Occipital lobe (tissue), 3 donors: ENCODE results near the gene RALGAPA1. TPM values are rescaled to one million over a fixed set of nuclear protein-coding genes. Genes with fewer than 3 reads are reported as not detected.

Experiments used
- DNase-seq: peaks from one replicate; lab custom pipeline; 2025; lab: John Stamatoyannopoulos, UW
- small RNA-seq: library from RNA; depleted of rRNA; stranded (forward); fragments of <200 nt; gene quantifications from one replicate; pipeline ENCODE3, GENCODE V24; 2014
- total RNA-seq: library from RNA; depleted of rRNA; stranded (reverse); fragments of >200 nt; gene quantifications from one replicate; pipeline ENCODE4 v1.2.3, GENCODE V29; 2014

The RALGAPA1 gene
- total RNA-seq, 1 donor from 2014 or later = 211 TPM

- DNase-seq = no peak
Measured at GRCh38 chr14:35492569-35493014, 316.5 kb downstream of the RALGAPA1 start.

Small RNAs within 50 kb of the gene (small RNA-seq; reads per million reads assigned to genes)
- not detected for gene RF00322

Other genes starting within 250 kb of the RALGAPA1 start
- gene BRMS1L, start 17.0 kb upstream of the RALGAPA1 start, total RNA-seq = 19.0 TPM